Measurements from ENCODE around the gene SLC22A23. TPM values are rescaled to one million over a fixed set of nuclear protein-coding genes. Genes with fewer than 3 reads are reported as not detected.

The SLC22A23 gene
- total RNA-seq, 1 experiment from 2014 or later: 2.8 TPM

DNA sequence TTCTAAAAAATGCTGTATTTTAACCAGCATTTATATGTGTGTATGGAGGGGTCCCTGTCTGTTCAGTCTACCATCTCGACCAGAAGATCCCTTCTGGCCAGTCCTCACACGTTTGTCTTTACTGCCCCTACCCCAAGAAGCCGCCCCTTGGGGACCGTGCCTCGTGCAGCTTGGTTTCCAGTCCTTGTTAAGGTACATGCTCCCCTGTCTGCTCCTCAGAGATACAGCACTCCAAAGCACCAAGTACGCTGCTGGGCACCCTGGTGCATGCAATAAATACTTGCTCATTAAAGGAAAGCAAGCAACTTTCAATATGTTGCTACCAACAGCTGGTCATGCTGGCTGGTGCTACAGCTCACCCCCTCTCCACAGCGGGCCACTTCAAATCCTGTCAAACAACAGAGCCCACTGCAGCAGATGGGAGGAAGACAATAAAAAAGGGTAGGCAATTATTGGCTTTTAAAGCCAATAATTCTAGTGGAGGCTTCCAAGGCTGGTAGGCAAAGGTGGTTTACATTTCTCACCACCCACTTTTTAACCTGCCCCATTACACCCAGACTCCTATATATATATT is 136.5 kb downstream of the SLC22A23 start:
- Histone ChIP-seq H3K9me3 (no peaks in the 10 kb centered on the region), H3K27me3 (no peaks in the 10 kb centered on the region), H3K36me3 (no peaks in the 10 kb centered on the region), H3K4me3 (no peak overlapping the region)
- DNase-seq: no peak

DNA sequence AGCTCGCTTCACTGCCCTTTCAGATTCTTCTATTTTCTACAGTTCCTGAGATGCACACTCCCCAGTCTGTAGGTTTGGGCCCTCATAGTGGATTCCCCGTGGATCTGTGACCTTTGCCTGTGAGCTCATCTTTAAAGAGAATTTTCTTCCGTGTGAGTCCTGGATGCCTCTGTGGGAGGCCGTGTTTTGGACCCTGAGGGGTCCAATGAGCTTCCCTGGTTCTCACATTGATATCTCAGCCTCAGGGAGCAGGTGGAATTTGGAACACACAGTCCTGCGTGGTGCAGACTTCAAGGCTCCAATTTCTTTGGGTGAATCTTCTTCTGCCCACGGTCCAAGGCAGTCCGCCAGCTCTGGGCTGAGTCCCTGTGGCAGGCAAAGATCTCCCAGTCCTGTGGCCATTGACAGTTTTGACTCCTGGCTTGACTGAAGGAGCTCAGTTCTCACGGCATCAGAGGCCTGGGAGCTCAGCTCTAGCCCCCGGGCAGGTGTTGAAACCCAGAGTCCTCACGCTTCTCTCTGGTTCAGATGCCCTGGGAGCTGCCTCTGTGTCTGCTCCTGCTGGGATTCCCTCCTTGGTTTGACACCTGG is 137.1 kb downstream of the SLC22A23 start:
- Histone ChIP-seq H3K9me3 (no peaks in the 10 kb centered on the region), H3K4me3 (no peak overlapping the region), H3K36me3 (no peaks in the 10 kb centered on the region), H3K27me3 (no peaks in the 10 kb centered on the region)
- DNase-seq: no peak

DNA sequence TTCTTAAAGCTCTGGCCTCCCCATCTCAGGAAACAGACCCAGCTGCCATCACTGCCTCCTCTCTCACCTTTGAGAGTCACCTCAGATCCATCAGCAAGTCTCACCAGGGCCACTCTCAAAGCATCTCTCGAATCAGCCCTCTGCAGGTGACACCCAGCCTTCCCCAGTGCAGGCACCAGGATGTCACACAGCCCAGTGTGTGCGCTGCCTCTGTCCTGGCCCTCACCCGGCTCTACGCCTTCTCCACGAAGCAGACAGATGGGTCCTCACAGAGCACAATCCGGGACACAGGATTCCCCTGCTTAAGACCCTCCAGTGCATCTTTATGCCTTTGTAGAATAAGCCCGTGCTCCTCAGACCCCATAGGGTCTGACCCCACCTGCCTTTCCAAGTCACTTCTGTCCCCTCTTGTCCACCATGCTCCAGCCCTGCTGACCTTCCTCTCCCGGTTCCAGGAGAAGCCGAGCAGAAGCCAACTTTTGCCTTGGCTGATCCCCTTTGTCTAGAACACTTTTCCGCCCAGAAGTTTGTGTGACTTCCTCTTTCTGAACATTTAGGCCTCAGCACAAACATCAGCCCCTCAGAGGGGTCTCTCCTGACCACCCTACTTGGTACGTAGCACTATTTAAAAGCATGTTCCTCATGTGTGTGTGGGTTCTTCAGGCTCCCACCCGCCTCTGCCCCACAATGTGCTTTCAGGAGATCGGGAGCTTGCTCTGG is 137.9 kb downstream of the SLC22A23 start:
- no peak for DNase-seq
- no peak overlapping the region for H3K4me3 ChIP-seq
- no peaks in the 10 kb centered on the region for H3K9me3 ChIP-seq
- H3K36me3 ChIP-seq: no peaks in the 10 kb centered on the region
- no peaks in the 10 kb centered on the region for H3K27me3 ChIP-seq

DNA sequence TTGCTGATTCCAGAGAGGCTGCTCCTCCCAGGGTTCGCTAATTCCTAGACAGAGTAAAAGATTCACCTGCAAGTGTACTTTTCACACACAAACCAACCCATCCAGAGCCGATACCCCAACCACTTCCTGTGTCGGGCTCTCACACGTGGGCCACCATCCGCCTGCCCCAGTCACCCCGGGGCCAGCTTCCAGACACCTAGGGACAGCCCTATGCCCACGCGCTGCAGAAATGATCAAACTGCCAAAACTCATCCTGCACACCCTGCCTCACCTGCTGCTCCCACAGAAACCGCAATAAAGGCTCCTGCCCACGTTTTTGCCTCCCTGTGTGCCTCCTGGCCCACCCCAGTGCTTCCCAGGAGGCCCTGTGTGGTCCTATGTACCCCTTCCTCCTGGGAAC is 138.6 kb downstream of the SLC22A23 start:
- no peak for DNase-seq
- Histone ChIP-seq H3K9me3 (no peaks in the 10 kb centered on the region), H3K4me3 (no peak overlapping the region), H3K36me3 (no peaks in the 10 kb centered on the region), H3K27me3 (no peaks in the 10 kb centered on the region)

DNA sequence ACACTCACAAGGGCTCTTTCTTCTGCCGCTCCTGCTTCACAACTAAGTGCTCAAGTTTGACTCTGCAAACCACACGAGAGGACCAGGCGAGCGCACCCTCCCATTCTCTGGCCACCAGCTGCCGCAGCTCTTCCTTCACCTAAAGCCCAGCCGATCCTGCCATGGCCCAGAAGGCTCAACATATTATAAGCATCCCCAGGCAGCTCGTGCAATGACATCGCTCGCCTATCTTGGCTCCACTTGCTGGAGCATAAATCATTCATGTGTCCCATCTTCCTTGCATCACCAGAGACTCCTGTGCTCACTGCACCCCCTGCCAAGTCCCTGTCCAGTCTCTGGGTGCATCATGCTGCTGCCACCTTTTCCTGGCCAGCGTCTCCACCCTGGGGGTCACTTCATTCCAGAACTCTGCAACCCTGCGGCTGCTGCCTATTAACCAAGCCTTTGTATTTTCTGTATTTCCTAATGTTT is 139.1 kb downstream of the SLC22A23 start:
- Histone ChIP-seq H3K36me3 (no peaks in the 10 kb centered on the region), H3K27me3 (no peaks in the 10 kb centered on the region), H3K9me3 (no peaks in the 10 kb centered on the region), H3K4me3 (no peak overlapping the region)
- DNase-seq: peak; percentile 8

DNA sequence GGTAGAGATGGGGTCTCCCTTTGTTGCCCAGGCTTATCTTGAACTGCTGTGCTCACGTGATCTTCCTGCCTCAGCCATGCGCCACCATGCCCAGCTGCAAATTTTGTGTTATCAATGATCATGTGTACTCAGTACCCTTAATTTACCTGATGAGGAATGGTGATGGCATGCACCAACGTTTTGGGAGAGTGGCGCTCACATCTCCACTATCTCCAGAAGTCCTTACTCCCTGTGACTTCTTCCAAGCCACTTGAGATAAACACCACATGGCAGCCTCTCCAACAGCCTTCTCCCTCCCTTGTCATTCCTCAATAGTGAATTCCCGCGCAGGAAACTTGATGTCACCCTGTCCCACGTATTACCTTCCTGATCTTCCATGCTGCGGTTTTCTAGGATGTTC is 140.0 kb downstream of the SLC22A23 start:
- H3K4me3 ChIP-seq: no peak overlapping the region
- no peak for DNase-seq
- no peaks in the 10 kb centered on the region for H3K36me3 ChIP-seq
- H3K9me3 ChIP-seq: no peaks in the 10 kb centered on the region
- H3K27me3 ChIP-seq: no peaks in the 10 kb centered on the region

DNA sequence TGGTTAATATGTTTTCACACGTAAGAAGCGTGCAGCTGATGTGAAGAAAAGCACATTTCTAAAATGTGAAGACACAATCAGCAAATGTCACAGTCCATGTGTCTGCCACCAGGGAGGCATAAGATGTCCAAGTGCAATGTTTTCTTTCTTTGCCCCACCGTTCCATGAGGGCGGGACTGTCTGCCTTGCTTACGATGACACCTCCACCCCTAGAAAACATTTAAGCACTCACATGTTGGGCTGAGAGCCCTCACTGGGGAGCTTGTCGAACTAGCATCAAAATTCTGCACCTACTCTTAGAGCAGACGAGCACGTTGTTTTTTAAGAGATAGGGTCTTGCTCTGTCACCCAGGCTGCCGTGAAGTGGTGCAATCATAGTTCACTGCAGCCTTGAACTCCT is 140.5 kb downstream of the SLC22A23 start:
- H3K27me3 ChIP-seq: no peaks in the 10 kb centered on the region
- H3K36me3 ChIP-seq: no peaks in the 10 kb centered on the region
- no peak overlapping the region for H3K4me3 ChIP-seq
- H3K9me3 ChIP-seq: no peaks in the 10 kb centered on the region
- DNase-seq: no peak

DNA sequence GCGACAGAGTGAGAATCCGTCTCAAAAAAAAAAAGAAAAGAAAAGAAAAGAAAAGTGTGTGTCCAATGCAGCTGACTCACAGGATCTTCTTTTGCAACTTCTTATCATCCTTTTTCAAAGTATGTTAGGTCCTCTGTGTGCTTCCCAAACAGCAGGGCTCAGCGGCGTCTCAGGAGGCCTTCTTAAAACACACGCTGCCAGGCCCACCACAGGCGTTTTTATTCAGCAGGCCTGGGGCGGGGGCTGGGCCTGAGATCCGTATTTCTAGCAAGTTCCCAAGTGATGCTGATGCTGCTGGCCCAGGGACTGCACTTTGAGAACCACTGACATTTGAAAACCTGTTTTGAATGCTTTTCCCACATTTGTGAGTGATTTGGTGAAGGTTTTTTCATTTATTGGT is 141.0 kb downstream of the SLC22A23 start:
- Histone ChIP-seq H3K36me3 (no peaks in the 10 kb centered on the region), H3K27me3 (no peaks in the 10 kb centered on the region), H3K4me3 (no peak overlapping the region), H3K9me3 (no peaks in the 10 kb centered on the region)
- DNase-seq: no peak

DNA sequence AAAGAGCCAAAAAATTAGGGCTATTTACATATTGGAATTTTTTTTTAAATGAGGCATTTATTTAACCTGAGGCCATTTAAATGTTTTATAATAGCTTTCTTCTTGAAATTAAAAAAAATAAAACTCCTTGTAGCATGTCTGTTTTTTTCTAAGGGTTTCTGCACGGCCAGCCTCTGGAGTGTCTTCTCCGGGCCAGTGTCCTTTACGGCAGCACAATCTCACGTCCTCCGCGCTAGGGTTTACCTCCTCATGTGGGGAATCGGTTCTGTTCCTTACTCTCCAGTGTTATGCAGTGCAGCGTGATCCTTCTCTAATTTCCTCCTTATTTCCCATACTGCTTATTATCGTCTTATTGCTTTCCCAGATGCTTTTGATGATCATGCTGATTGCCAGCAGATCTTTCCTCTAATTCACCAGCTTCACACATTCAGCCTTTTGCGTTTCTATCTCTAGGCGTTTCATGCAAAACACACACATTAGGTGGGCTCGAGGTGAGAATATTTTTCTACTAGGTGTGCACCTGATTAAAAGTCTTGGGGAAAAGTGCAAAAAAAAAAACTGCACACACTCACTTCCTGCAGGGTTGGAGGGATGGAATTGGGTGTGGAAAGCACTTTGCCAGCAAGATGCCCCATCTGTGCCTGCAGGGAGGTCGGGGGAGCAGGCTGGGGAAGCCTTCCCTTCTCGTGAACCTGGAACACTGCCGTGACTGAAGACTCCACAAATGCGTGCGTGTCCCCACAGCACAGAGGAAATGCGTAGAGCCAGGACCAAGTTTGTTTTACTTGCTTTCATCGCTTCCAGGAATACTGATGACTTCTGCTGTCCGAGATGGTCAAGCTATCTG is 142.0 kb downstream of the SLC22A23 start:
- Histone ChIP-seq H3K27me3 (no peaks in the 10 kb centered on the region), H3K36me3 (no peaks in the 10 kb centered on the region), H3K4me3 (no peak overlapping the region), H3K9me3 (no peaks in the 10 kb centered on the region)
- no peak for DNase-seq

DNA sequence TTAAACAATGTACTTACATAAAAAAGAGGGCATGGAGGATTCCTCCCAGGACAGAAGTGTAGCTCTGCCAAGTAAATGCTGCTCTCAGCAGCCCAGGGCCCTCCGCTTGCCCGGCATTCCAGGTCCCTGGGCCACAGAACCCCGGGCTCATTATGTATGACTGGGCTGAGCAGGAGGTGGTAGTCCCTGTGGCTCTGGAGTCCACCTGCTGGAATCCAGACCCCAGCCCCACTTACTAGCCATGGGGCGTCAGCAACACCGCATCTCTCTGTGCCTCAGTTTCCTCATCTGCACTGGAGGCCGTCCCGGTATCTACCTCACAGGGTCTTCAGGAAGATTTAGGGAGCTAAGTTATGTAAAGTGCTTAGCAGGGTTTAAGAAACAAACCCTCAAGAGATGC is 142.7 kb downstream of the SLC22A23 start:
- no peak for DNase-seq
- no peak overlapping the region for H3K4me3 ChIP-seq
- H3K9me3 ChIP-seq: no peaks in the 10 kb centered on the region
- no peaks in the 10 kb centered on the region for H3K27me3 ChIP-seq
- no peaks in the 10 kb centered on the region for H3K36me3 ChIP-seq

DNA sequence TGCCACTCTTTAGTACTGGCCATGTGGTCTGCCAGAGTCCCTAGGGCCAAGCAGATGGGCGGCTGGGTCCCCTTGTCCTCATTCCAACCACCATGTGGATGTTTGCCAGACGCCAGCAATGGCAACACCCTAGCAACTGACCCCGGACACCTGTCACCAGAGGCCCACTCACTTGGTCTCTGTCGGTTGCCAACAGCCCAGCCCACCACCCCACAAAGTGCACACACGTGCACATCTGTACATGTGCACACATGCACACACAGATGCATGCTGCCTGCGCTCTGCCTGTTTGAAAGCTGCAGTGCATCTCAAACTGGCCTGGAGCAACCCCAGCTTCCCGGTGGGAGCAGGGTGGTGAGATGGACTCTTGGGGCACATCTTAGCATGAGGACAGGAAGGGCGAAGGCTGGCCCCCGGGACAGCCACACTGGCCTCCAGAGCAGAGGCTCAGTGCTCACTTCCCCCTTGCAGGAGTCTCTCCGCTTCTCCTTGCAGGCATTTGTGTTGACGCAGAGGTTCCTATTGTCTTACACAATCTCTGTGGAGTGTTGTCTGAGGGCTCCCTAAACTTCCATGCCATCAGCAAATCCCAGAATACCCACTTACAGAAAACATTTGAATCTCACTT is 144.1 kb downstream of the SLC22A23 start:
- Histone ChIP-seq H3K4me3 (no peak overlapping the region), H3K27me3 (no peaks in the 10 kb centered on the region), H3K9me3 (no peaks in the 10 kb centered on the region), H3K36me3 (no peaks in the 10 kb centered on the region)
- no peak for DNase-seq

DNA sequence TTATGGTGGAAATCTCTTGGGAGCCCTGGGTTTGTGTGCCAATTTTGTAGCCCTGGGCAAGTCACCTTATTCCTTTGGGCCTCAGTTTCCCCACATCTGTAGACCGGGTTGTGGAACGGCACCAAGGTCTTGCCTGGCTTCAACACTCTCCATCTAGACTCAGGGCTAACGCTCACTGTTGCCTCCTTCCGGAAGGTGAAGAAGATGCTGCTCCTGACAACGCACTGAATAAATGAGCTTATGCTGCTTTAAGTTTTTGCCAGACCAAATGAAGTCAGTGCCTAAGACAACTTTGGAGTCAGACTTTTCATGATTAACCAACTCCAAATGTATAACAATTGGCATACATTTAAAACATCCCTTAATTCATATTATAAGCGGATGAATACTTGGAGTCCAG is 145.0 kb downstream of the SLC22A23 start:
- no peaks in the 10 kb centered on the region for H3K9me3 ChIP-seq
- H3K36me3 ChIP-seq: no peaks in the 10 kb centered on the region
- DNase-seq: no peak
- H3K27me3 ChIP-seq: no peaks in the 10 kb centered on the region
- H3K4me3 ChIP-seq: no peak overlapping the region

DNA sequence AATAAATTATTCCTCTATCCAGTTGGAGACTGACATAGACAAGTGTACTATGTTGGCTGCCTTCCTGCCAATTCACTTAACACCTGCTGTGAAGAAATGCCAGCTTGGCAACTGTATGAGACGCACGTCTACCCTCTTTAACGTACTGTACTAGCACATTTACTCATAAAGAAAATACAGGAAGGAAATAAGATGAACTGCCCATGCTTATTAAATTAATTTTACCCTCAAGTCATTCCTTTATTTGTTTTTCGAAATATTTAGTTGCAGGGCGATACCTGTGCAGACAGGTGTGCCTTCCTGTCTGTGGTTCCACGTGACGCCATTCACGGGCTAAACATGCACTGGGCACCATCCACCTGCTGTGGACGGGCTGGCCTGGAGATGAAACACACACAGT is 146.1 kb downstream of the SLC22A23 start:
- no peak for DNase-seq
- no peaks in the 10 kb centered on the region for H3K9me3 ChIP-seq
- H3K4me3 ChIP-seq: no peak overlapping the region
- no peaks in the 10 kb centered on the region for H3K27me3 ChIP-seq
- H3K36me3 ChIP-seq: no peaks in the 10 kb centered on the region

DNA sequence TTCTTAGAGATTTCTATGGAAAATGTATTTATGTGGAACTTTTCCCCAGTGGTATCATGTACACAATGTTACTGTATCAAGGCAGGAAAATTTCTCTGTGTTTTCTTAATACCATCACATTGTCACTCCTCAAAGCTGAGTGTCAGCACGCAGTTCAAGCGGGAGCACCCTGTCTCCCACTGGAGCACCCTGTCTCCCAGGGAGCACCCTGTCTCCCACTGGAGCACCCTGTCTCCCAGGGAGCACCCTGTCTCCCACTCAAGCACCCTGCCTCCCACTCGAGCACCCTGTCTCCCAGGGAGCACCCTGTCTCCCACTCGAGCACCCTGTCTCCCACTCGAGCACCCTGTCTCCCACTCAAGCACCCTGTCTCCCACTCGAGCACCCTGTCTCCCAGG is 146.8 kb downstream of the SLC22A23 start:
- no peaks in the 10 kb centered on the region for H3K36me3 ChIP-seq

DNA sequence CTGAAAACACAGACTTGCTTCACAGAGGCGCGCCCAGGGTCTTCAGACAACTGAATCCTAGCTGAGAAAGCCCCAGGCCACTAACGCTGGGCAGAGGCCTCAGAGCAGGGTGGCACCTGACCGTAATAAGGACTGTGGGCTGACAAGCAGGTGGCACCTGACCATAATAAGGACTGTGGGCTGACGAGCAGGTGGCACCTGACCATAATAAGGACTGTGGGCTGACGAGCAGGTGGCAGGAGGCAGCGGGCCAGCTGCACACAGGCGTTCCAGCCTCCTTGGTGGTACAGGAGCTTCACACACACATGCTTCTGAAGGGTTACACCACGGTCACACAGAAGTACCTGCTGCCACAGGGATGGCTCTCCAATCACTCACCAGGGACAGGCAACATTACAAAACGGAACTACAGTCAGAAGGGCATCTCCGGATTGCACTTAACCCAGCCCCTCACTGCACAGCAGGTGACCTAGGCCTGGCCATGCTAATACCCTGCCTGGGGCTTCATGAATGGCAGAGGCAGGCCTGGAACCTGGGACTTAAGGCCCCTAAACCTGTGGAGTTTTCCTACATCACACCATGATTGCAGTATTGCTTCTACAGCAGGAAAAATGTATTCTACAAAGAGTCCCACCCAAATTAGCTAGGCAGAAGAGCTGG is 147.3 kb downstream of the SLC22A23 start:
- no peak for DNase-seq
- Histone ChIP-seq H3K27me3 (no peaks in the 10 kb centered on the region), H3K9me3 (no peaks in the 10 kb centered on the region), H3K36me3 (no peaks in the 10 kb centered on the region), H3K4me3 (no peak overlapping the region)

More for the DNA sequence above, 146.8 kb downstream of the SLC22A23 start:
- H3K9me3 ChIP-seq: no peaks in the 10 kb centered on the region
- H3K27me3 ChIP-seq: no peaks in the 10 kb centered on the region
- H3K4me3 ChIP-seq: no peak overlapping the region
- no peak for DNase-seq

DNA sequence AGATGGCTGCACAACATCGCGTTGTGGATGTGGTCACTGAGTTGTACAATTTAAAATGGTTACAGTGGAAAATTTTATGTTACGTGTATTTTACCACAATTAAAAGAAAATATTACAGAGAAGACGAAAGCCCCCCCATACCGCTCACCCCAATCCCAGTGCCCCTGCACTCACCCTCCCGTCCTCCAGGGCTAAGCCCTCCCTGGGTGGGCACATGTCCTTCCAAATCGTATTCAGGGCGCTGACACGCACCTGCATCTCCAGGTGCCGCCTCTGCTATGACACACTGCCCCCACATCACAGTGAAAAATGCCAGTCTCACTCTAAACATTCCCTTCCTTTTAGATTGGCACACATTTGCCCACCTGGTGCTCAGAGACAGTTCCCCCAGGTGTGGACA is 148.7 kb downstream of the SLC22A23 start:
- no peaks in the 10 kb centered on the region for H3K27me3 ChIP-seq
- H3K4me3 ChIP-seq: no peak overlapping the region
- H3K9me3 ChIP-seq: no peaks in the 10 kb centered on the region
- no peaks in the 10 kb centered on the region for H3K36me3 ChIP-seq
- no peak for DNase-seq
